HG03571 (cell line): Measurements from ENCODE around the gene ZNF385A.

Experiments
- ATAC-seq: cut with Tn5 transposase; IDR thresholded peaks from one replicate; pipeline ENCODE4 v1.9.1; 2021; ENCODE audit not compliant: unreplicated experiment

ZNF385A gene

GRCh38 chr12:54416687-54417603, 32.4 kb upstream of the ZNF385A start:
- no peak for ATAC-seq

GRCh38 chr12:54415221-54415929, 30.8 kb upstream of the ZNF385A start:
- no peak for ATAC-seq

GRCh38 chr12:54413284-54414190, 29.0 kb upstream of the ZNF385A start:
- no peak for ATAC-seq

- no peak for ATAC-seq
Measured at GRCh38 chr12:54412786-54413185, 28.3 kb upstream of the ZNF385A start.

- no peak for ATAC-seq
Measured at GRCh38 chr12:54412348-54412747, 27.8 kb upstream of the ZNF385A start.

GRCh38 chr12:54411391-54412241, 27.1 kb upstream of the ZNF385A start:
- ATAC-seq = no peak

- ATAC-seq = no peak
Measured at GRCh38 chr12:54409267-54409666, 24.7 kb upstream of the ZNF385A start.

GRCh38 chr12:54407183-54407905, 22.8 kb upstream of the ZNF385A start:
- no peak for ATAC-seq

GRCh38 chr12:54405573-54405972, 21.0 kb upstream of the ZNF385A start:
- ATAC-seq = no peak

- ATAC-seq = no peak
Measured at GRCh38 chr12:54405106-54405505, 20.6 kb upstream of the ZNF385A start.

GRCh38 chr12:54404061-54405004, 19.8 kb upstream of the ZNF385A start:
- no peak for ATAC-seq

- no peak for ATAC-seq
Measured at GRCh38 chr12:54401119-54401518, 16.6 kb upstream of the ZNF385A start.

GRCh38 chr12:54398995-54399793, 14.7 kb upstream of the ZNF385A start:
- ATAC-seq = no peak

- ATAC-seq = no peak
Measured at GRCh38 chr12:54398218-54398617, 13.7 kb upstream of the ZNF385A start.

- no peak for ATAC-seq
Measured at GRCh38 chr12:54397157-54397556, 12.6 kb upstream of the ZNF385A start.

GRCh38 chr12:54395545-54395944, 11.0 kb upstream of the ZNF385A start:
- ATAC-seq = no peak

- no peak for ATAC-seq
Measured at GRCh38 chr12:54394986-54395385, 10.5 kb upstream of the ZNF385A start.

- ATAC-seq = no peak
Measured at GRCh38 chr12:54394281-54394719, 9.8 kb upstream of the ZNF385A start.
